Muscle of leg (tissue), 11 donors: ENCODE measurements around the gene ARHGAP9. TPM values are rescaled to one million over a fixed set of nuclear protein-coding genes. Genes with fewer than 3 reads are reported as not detected.

Experiments
- DNase-seq: peaks from one replicate; pipeline ENCODE4 v3.0.0; 2013
- H3K27ac ChIP-seq: one replicate; pipeline ENCODE4 v1.5.1; 2013; ENCODE audit warnings: mild to moderate bottlenecking, low read length, control low read depth
- H3K27me3 ChIP-seq: one replicate; pipeline ENCODE4 v1.6.1; 2013; ENCODE audit warnings: low read length; ENCODE audit not compliant: control insufficient read depth, insufficient read depth
- H3K36me3 ChIP-seq: one replicate; pipeline ENCODE4 v1.6.1; 2013; ENCODE audit warnings: low read length; ENCODE audit not compliant: control insufficient read depth, insufficient read depth
- H3K4me1 ChIP-seq: one replicate; pipeline ENCODE4 v1.6.1; 2013; ENCODE audit warnings: low read length; ENCODE audit not compliant: control insufficient read depth, insufficient read depth
- H3K4me3 ChIP-seq: one replicate; pipeline ENCODE4 v1.5.1; 2013; ENCODE audit warnings: low read length, control low read depth
- H3K9me3 ChIP-seq: replicated peaks from 2 replicates; pipeline ENCODE4 v1.6.1; 2013; ENCODE audit warnings: low read depth, low read length; ENCODE audit not compliant: control insufficient read depth
- WGBS: methylation state at CpG from one replicate; pipeline ENCODE4 v1.1.5; 2013; ENCODE audit warnings: missing lambda C conversion rate; ENCODE audit not compliant: insufficient coverage; 5-methylcytosine and 5-hydroxymethylcytosine counted together
- polyA plus RNA-seq, 8 donors: library from polyadenylated mRNA; unstranded; fragments of 120-200 nt; gene quantifications; one replicate each; pipeline versions ENCODE4 v1.2.1 to v1.2.3, GENCODE V29; 2013; ENCODE audit warnings: inconsistent platforms in 1 of 8, low replicate concordance in 1 of 8; ENCODE audit not compliant: insufficient read length in 8 of 8, insufficient read depth in 1 of 8
- total RNA-seq: library from RNA; stranded (reverse); fragments of 120-200 nt; gene quantifications from one replicate; pipeline ENCODE4 v1.2.4, GENCODE V29; 2013

ARHGAP9 gene
- total and polyA plus RNA-seq, 9 donors: 3.6 to 6.9 (median 5.3) TPM

DNA sequence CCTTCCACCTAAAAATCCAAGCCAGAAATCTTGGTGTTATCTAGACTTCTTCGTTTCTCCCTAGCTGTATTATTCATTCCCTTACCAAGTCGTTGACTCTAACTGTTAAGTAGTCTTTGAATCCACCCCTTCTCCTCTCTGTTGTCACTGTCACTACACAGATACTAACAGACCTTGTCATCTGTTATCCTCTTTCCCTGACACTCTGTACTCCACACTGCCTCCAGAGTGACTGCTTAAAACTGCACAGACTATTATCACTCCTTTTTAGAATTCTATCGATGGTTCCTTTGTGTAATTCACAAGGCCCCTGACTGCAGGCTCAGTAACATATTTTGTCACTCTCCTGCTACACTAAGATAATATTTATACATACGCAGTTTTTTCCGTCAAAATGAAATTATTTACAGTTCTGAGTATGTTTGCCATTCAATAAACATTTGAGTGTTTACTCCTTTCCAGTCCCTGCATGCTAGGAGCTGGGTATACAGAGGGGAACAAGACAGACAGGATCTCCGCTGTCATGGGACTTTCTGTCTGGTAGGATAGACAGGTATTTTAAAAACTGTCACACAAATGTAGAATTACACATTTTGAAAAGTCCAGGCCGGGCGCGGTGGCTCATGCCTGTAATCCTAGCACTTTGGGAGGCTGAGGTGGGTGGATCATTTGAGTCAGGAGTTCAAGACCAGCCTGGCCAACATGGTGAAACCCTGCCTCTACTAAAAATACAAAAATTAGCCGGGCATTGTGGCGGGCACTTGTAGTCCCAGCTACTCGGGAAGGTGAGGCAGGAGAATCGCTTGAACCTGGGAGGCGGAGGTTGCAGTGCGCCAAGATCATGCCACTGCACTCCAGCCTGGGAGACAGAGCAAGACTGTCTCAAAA, 12.0 kb upstream of the ARHGAP9 start:
- peaks cover 39% of the 10 kb centered on the region for H3K36me3 ChIP-seq
- H3K9me3 ChIP-seq: no peaks in the 10 kb centered on the region
- H3K27ac ChIP-seq: no peak overlapping the region
- no peak for DNase-seq
- 90% methylated on average over 8 of the region's 15 CpGs for WGBS
- H3K4me3 ChIP-seq: no peak overlapping the region
- peaks cover 15% of the 10 kb centered on the region for H3K4me1 ChIP-seq
- no peaks in the 10 kb centered on the region for H3K27me3 ChIP-seq

- 100% methylated on average over 3 of the region's 4 CpGs for WGBS
- Histone ChIP-seq H3K36me3 (peaks cover 33% of the 10 kb centered on the region), H3K4me3 (no peak overlapping the region)
Observed at GRCh38 chr12:57490126-57490525, 10.5 kb upstream of the ARHGAP9 start.

GRCh38 chr12:57489157-57489641, 9.5 kb upstream of the ARHGAP9 start:
- DNase-seq: no peak
- H3K27me3 ChIP-seq: no peaks in the 10 kb centered on the region
- peaks cover 15% of the 10 kb centered on the region for H3K4me1 ChIP-seq
- H3K36me3 ChIP-seq: peaks cover 33% of the 10 kb centered on the region
- H3K4me3 ChIP-seq: peak overlapping the region; percentile 87
- H3K9me3 ChIP-seq: no peaks in the 10 kb centered on the region
- no peak overlapping the region for H3K27ac ChIP-seq
- 62% methylated on average over 2 of the region's 5 CpGs for WGBS

More at GRCh38 chr12:57490126-57490525, 10.5 kb upstream of the ARHGAP9 start:
- peaks cover 15% of the 10 kb centered on the region for H3K4me1 ChIP-seq
- no peaks in the 10 kb centered on the region for H3K27me3 ChIP-seq
- H3K27ac ChIP-seq: no peak overlapping the region
- no peaks in the 10 kb centered on the region for H3K9me3 ChIP-seq
- DNase-seq: no peak

- H3K9me3 ChIP-seq: no peaks in the 10 kb centered on the region
- peaks cover 15% of the 10 kb centered on the region for H3K4me1 ChIP-seq
- H3K27ac ChIP-seq: peak overlapping the region; percentile 69
- DNase-seq: no peak
- peaks cover 33% of the 10 kb centered on the region for H3K36me3 ChIP-seq
- WGBS: 2% methylated on average over 4 of the region's 11 CpGs
- H3K27me3 ChIP-seq: no peaks in the 10 kb centered on the region
- peak overlapping the region; percentile 87 for H3K4me3 ChIP-seq
Observed at GRCh38 chr12:57488402-57489156, 8.9 kb upstream of the ARHGAP9 start.

DNA sequence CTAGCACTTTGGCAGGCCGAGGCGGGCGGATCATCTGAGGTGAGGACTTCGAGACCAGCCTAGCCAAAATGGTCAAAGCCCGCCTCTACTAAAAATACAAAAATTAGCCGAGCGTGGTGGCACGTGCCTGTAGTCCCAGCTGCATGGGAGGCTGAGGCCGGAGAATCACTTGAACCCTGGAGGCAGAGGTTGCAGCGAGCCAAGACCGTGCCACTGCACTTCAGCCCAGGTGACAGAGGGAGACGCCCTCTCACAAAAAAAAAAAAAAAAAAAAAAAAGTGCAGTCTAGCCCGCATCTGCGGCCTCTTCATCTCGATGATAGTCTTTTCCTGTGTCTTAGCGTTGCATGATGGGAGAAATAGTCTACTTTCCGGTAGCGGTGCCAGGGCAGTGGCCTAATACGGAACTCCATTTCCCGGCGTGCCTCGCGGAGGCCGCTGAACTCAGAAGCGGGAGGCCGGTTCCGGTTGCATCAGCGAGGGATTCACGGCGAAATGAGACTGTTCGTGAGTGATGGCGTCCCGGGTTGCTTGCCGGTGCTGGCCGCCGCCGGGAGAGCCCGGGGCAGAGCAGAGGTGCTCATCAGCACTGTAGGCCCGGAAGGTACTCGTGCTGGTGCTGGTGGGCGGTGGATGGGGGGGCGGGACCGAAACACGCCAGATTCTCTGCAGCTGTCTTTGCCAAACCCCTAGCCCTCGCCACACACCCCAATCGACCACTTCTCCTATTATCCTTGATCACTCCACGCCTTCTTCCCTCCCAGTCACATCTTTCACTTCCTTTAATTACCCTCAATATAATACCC, 8.1 kb upstream of the ARHGAP9 start, which contains the start of gene MARS1:
Gene MARS1, plus strand, starts transcription at position 472 of the 805 bp plus-strand sequence. Its CDS starts 23 bp downstream, at position 495.
- no peaks in the 10 kb centered on the region for H3K9me3 ChIP-seq
- no peaks in the 10 kb centered on the region for H3K27me3 ChIP-seq
- peak within 1 kb of the TSS; percentile 87 for H3K4me3 ChIP-seq
- WGBS: 0% methylated on average over 21 of the region's 47 CpGs
- peak within 1 kb of the TSS; percentile 69 for H3K27ac ChIP-seq
- peak; percentile 99 for DNase-seq
- peaks cover 31% of the 10 kb centered on the region for H3K36me3 ChIP-seq
- H3K4me1 ChIP-seq: peaks cover 15% of the 10 kb centered on the region

GRCh38 chr12:57487055-57487596, 7.5 kb upstream of the ARHGAP9 start:
- 84% methylated on average over 11 of the region's 27 CpGs for WGBS
- H3K27ac ChIP-seq: peak overlapping the region; percentile 44

DNA sequence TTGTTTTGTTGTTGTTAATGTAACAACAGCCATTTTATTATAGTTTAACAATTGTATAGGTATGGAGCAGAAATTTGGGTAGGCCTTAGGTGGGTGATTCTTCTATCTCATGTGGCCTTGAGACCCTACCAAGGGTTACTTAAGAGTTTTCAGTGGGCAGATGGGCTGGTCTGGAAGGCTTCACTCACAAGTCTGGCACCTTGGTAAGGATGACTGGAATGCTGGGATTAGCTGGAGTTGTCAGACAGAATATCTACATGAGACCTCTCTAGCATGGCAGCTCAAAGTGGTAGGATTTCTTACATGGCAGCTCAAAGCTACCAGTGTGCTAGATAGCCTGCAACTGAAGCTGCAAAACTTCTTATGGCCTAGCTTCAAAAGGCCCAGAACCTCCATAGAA, 6.0 kb upstream of the ARHGAP9 start:
- Histone ChIP-seq H3K4me1 (peaks cover 15% of the 10 kb centered on the region), H3K4me3 (no peak overlapping the region), H3K9me3 (no peaks in the 10 kb centered on the region), H3K27me3 (peaks cover 6% of the 10 kb centered on the region), H3K27ac (no peak overlapping the region), H3K36me3 (peaks cover 16% of the 10 kb centered on the region)
- DNase-seq: no peak

More at GRCh38 chr12:57487055-57487596, 7.5 kb upstream of the ARHGAP9 start:
- H3K4me1 ChIP-seq: peaks cover 15% of the 10 kb centered on the region
- no peaks in the 10 kb centered on the region for H3K27me3 ChIP-seq
- no peaks in the 10 kb centered on the region for H3K9me3 ChIP-seq
- peaks cover 27% of the 10 kb centered on the region for H3K36me3 ChIP-seq
- peak overlapping the region; percentile 87 for H3K4me3 ChIP-seq
- DNase-seq: no peak

- Histone ChIP-seq H3K4me1 (peaks cover 5% of the 10 kb centered on the region), H3K27me3 (peaks cover 18% of the 10 kb centered on the region), H3K36me3 (no peaks in the 10 kb centered on the region), H3K27ac (no peak overlapping the region), H3K4me3 (no peak overlapping the region), H3K9me3 (no peaks in the 10 kb centered on the region)
- no peak for DNase-seq
- 22% methylated on average over 3 of the region's 5 CpGs for WGBS
Observed at GRCh38 chr12:57483466-57483865, 3.8 kb upstream of the ARHGAP9 start.

GRCh38 chr12:57481671-57482070, 2.0 kb upstream of the ARHGAP9 start:
- Histone ChIP-seq H3K27ac (no peak overlapping the region), H3K27me3 (peaks cover 36% of the 10 kb centered on the region), H3K9me3 (no peaks in the 10 kb centered on the region), H3K4me3 (no peak overlapping the region), H3K4me1 (no peaks in the 10 kb centered on the region), H3K36me3 (no peaks in the 10 kb centered on the region)
- DNase-seq: no peak
- no CpG with 5 or more reads among the region's 1 CpG for WGBS
